ENCODE data around the gene HOXD12.

HOXD12 gene

GRCh38 chr2:176071330-176072291, 28.0 kb upstream of the HOXD12 start:
- no peak for TF ChIP-seq CTCF (conservative IDR thresholded peaks at IDR 0.05)
- no peak overlapping the region for H3K27ac ChIP-seq

- no peak for TF ChIP-seq CTCF (conservative IDR thresholded peaks at IDR 0.05)
- H3K27ac ChIP-seq = no peak overlapping the region
Measured at GRCh38 chr2:176072292-176072669, 27.3 kb upstream of the HOXD12 start.

GRCh38 chr2:176072951-176073904, 26.4 kb upstream of the HOXD12 start:
- no peak for TF ChIP-seq CTCF (conservative IDR thresholded peaks at IDR 0.05)
- no peak overlapping the region for H3K27ac ChIP-seq

- TF ChIP-seq CTCF (conservative IDR thresholded peaks at IDR 0.05) = no peak
- H3K27ac ChIP-seq = no peak overlapping the region
Measured at GRCh38 chr2:176074919-176075425, 24.6 kb upstream of the HOXD12 start.

- H3K27ac ChIP-seq = no peak overlapping the region
- no peak for TF ChIP-seq CTCF (conservative IDR thresholded peaks at IDR 0.05)
Measured at GRCh38 chr2:176075481-176075880, 24.1 kb upstream of the HOXD12 start.

- H3K27ac ChIP-seq = no peak overlapping the region
- no peak for TF ChIP-seq CTCF (conservative IDR thresholded peaks at IDR 0.05)
Measured at GRCh38 chr2:176076063-176076462, 23.5 kb upstream of the HOXD12 start.

- no peak overlapping the region for H3K27ac ChIP-seq
- no peak for TF ChIP-seq CTCF (conservative IDR thresholded peaks at IDR 0.05)
Measured at GRCh38 chr2:176076796-176077195, 22.8 kb upstream of the HOXD12 start.
